Prostate gland (tissue), 2 donors: Measurements from ENCODE around the gene PDPN.

Source experiments
- CTCF ChIP-seq, 4 experiments: fragments of 200-600 bp in 2 of 4; fragments of 450-650 bp in 2 of 4; sonication (generic) in 2 of 4; IDR thresholded peaks; 1 replicate in 3 of 4; 2 replicates in 1 of 4; pipeline ENCODE4 v1.5.1; 2016 to 2019; ENCODE audit warnings: antibody characterized with exemption in 4 of 4, mild to moderate bottlenecking in 2 of 4, moderate library complexity in 2 of 4
- POLR2AphosphoS5 ChIP-seq: sonication (generic); formaldehyde crosslinking; IDR thresholded peaks from one replicate; pipeline ENCODE4 v1.6.1; 2017; ENCODE audit warnings: antibody characterized with exemption

- TF ChIP-seq CTCF (IDR thresholded peaks at IDR 0.05) (no peak), POLR2AphosphoS5 (no peak)
Measured at GRCh38 chr1:13577846-13578245, 5.8 kb upstream of the PDPN start.
